Endometrial microvascular endothelial cells (primary cell): ENCODE results near the gene MBD6. TPM values are rescaled to one million over a fixed set of nuclear protein-coding genes. Genes with fewer than 3 reads are reported as not detected.

ENCODE experiments used
- in situ Hi-C: cut with HindIII; loops from 2 replicates; pipeline ENCODE4 v1.10.0; 2017; ENCODE audit warnings: low sequenced_read_pairs, low pct_unique_long_range_greater_than_20kb; ENCODE audit errors: inconsistent ontology term
- total RNA-seq: library from RNA; depleted of rRNA; stranded (reverse); fragments of >200 nt; gene quantifications from one replicate; pipeline ENCODE4 v1.2.3, GENCODE V29; 2015; ENCODE audit errors: inconsistent ontology term

The MBD6 gene
- 8.7 TPM for total RNA-seq

GRCh38 chr12:57522011-57522886, at the start of gene MBD6:
TSS of gene MBD6 (plus strand) at chr12:57522824. CDS start at chr12:57524304, 1,480 bp downstream.
- in situ Hi-C loops, result no loop called here

- in situ Hi-C loops, result no loop called here
Observed at GRCh38 chr12:57473392-57473791, 49.2 kb upstream of the MBD6 start.

GRCh38 chr12:57473886-57474285, 48.7 kb upstream of the MBD6 start:
- in situ Hi-C loops, result no loop called here

- in situ Hi-C loops, result no loop called here
Observed at GRCh38 chr12:57474430-57474829, 48.2 kb upstream of the MBD6 start.

- in situ Hi-C loops, result no loop called here
Observed at GRCh38 chr12:57474862-57475261, 47.8 kb upstream of the MBD6 start.

GRCh38 chr12:57475271-57476161, 47.1 kb upstream of the MBD6 start:
- in situ Hi-C loops, result no loop called here

GRCh38 chr12:57476162-57476992, 46.2 kb upstream of the MBD6 start:
- in situ Hi-C loops, result no loop called here

GRCh38 chr12:57476993-57477709, 45.5 kb upstream of the MBD6 start:
- in situ Hi-C loops, result no loop called here

- in situ Hi-C loops, result no loop called here
Observed at GRCh38 chr12:57477710-57478681, 44.6 kb upstream of the MBD6 start.

- in situ Hi-C loops, result no loop called here
Observed at GRCh38 chr12:57479043-57479375, 43.6 kb upstream of the MBD6 start.

GRCh38 chr12:57479376-57480115, 43.1 kb upstream of the MBD6 start, which contains the start of gene ARHGAP9:
TSS of gene ARHGAP9 (minus strand) at chr12:57479866. CDS start at chr12:57479406, 460 bp downstream.
- in situ Hi-C loops, result no loop called here

GRCh38 chr12:57481671-57482070, 41.0 kb upstream of the MBD6 start:
- in situ Hi-C loops, result no loop called here

- in situ Hi-C loops, result no loop called here
Observed at GRCh38 chr12:57483466-57483865, 39.2 kb upstream of the MBD6 start.

GRCh38 chr12:57485695-57486094, 36.9 kb upstream of the MBD6 start:
- in situ Hi-C loops, result no loop called here

GRCh38 chr12:57487055-57487596, 35.5 kb upstream of the MBD6 start:
- in situ Hi-C loops, result no loop called here

GRCh38 chr12:57487597-57488401, 34.8 kb upstream of the MBD6 start, which contains the start of gene MARS1:
TSS of gene MARS1 (plus strand) at chr12:57488068. CDS start at chr12:57488091, 23 bp downstream.
- in situ Hi-C loops, result no loop called here
